OCI-LY1 (cell line): ENCODE results near the gene SLC39A9.

Experiments
- EZH2 ChIP-seq: fragments of 200-600 bp; sonication (generic), shearing (Covaris generic); IDR thresholded peaks from 2 replicates; pipeline ENCODE4 v1.8.0; 2017; ENCODE audit warnings: borderline replicate concordance, mixed run types, mild to moderate bottlenecking, antibody characterized with exemption, low read length, moderate library complexity, mixed read lengths
- TF ChIP-seq, protein P1 (sequence below): fragments of 200-600 bp; sonication (generic), shearing (Covaris generic); IDR thresholded peaks from 2 replicates; pipeline ENCODE4 v1.5.1; 2017; ENCODE audit warnings: mild to moderate bottlenecking, antibody characterized with exemption, low read length, moderate library complexity, mixed read lengths

DNA sequence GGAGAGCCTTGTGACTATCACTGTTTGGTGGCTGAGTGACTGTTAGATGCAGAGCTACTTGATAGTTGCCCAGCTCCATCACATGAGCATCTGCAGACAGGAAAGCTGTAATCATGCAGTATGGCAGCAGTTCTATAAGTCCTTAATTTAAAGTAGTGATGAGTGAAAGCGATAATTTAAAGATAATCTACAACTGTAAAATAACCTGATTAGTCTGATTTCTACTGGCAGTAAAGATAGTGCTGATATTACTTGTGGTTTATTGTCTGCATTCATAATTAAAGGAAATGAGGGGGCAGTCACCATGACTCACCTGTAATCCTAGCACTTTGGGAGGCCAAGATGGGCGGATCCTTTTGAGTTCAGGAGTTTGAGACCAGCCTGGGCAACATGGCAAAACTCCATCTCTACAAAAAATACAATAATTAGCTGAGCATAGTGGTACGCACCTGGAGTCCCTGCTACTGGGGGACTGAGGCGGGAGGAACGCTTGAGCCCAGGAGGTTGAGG lies 44.9 kb downstream of the SLC39A9 start:
- TF ChIP-seq, protein P1, sequence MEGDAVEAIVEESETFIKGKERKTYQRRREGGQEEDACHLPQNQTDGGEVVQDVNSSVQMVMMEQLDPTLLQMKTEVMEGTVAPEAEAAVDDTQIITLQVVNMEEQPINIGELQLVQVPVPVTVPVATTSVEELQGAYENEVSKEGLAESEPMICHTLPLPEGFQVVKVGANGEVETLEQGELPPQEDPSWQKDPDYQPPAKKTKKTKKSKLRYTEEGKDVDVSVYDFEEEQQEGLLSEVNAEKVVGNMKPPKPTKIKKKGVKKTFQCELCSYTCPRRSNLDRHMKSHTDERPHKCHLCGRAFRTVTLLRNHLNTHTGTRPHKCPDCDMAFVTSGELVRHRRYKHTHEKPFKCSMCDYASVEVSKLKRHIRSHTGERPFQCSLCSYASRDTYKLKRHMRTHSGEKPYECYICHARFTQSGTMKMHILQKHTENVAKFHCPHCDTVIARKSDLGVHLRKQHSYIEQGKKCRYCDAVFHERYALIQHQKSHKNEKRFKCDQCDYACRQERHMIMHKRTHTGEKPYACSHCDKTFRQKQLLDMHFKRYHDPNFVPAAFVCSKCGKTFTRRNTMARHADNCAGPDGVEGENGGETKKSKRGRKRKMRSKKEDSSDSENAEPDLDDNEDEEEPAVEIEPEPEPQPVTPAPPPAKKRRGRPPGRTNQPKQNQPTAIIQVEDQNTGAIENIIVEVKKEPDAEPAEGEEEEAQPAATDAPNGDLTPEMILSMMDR = no peak
- no peak for TF ChIP-seq EZH2
